Nephron progenitor cell (in vitro differentiated cells): ENCODE data around the gene CSN1S1.

Source experiments
- DNase-seq: peaks from one replicate; pipeline ENCODE4 v3.0.0; 2021
- H3K27ac Mint-ChIP-seq: 2 replicates; pipeline ENCODE4 v1.8.0; 2021; ENCODE audit warnings: mild to moderate bottlenecking, moderate library complexity, mixed read lengths
- H3K27me3 Mint-ChIP-seq: 2 replicates; pipeline ENCODE4 v1.8.0; 2021; ENCODE audit warnings: mild to moderate bottlenecking, low read depth, mixed read lengths; ENCODE audit not compliant: poor library complexity
- H3K36me3 Mint-ChIP-seq: 2 replicates; pipeline ENCODE4 v1.8.0; 2021; ENCODE audit warnings: low read depth, mixed read lengths
- H3K4me1 Mint-ChIP-seq: 2 replicates; pipeline ENCODE4 v1.8.0; 2021; ENCODE audit warnings: mixed read lengths
- H3K4me3 Mint-ChIP-seq: 2 replicates; pipeline ENCODE4 v1.8.0; 2021; ENCODE audit warnings: mild to moderate bottlenecking, moderate library complexity, mixed read lengths
- H3K9me3 Mint-ChIP-seq: 2 replicates; pipeline ENCODE4 v1.8.0; 2021; ENCODE audit warnings: mild to moderate bottlenecking, moderate library complexity, mixed read lengths
- TF ChIP-seq, protein P1 (sequence below): fragments of 200-600 bp; sonication (generic); IDR thresholded peaks from 2 replicates; pipeline ENCODE4 v1.5.0; 2021; ENCODE audit warnings: antibody characterized with exemption

The CSN1S1 gene

DNA sequence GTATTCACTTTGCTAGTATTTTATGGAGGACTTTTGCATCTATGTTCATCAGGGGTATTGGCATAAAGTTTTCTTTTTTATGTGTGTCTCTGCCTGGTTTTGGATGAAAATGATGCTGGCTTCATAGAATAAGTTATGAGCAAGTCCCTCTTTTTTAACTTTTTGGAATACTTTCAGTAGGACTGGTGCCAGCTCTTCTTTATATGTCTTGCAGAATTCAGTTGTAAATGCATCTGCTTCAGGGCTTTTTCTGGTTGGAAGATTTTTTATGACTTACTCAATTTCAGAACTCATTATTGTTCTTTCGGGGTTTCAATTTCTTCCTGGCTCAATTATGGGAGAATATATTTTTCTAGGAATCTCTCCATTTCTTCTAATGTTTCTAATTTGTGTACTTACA is 43.8 kb downstream of the CSN1S1 start:
- TF ChIP-seq, protein P1, sequence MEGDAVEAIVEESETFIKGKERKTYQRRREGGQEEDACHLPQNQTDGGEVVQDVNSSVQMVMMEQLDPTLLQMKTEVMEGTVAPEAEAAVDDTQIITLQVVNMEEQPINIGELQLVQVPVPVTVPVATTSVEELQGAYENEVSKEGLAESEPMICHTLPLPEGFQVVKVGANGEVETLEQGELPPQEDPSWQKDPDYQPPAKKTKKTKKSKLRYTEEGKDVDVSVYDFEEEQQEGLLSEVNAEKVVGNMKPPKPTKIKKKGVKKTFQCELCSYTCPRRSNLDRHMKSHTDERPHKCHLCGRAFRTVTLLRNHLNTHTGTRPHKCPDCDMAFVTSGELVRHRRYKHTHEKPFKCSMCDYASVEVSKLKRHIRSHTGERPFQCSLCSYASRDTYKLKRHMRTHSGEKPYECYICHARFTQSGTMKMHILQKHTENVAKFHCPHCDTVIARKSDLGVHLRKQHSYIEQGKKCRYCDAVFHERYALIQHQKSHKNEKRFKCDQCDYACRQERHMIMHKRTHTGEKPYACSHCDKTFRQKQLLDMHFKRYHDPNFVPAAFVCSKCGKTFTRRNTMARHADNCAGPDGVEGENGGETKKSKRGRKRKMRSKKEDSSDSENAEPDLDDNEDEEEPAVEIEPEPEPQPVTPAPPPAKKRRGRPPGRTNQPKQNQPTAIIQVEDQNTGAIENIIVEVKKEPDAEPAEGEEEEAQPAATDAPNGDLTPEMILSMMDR: no peak
- Mint-ChIP-seq H3K9me3 (no peaks in the 10 kb centered on the region), H3K27ac (no peak overlapping the region), H3K4me3 (no peak overlapping the region), H3K4me1 (peaks cover 6% of the 10 kb centered on the region), H3K36me3 (no peaks in the 10 kb centered on the region), H3K27me3 (no peaks in the 10 kb centered on the region)
- no peak for DNase-seq

DNA sequence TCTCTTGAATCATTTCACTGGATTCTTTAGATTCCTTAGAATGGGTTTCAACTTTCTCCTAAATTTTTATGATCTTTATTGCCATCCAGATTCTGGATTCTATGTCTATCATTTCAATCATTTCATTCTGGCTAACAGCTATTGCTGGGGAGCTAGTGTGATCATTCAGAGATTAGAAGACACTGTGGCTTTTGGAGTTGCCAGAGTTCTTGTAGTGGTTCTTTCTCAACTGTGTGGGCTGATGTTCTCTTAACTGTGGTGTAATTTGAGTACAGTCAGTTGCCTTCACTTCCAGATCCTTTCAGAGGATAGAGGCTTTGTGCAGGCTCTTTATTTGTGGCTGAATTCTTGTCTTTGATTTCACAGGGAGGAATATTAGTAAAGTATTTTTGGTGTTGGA is 46.7 kb downstream of the CSN1S1 start:
- Mint-ChIP-seq H3K27ac (peak overlapping the region; percentile 4), H3K4me1 (peaks cover 6% of the 10 kb centered on the region), H3K36me3 (no peaks in the 10 kb centered on the region), H3K9me3 (no peaks in the 10 kb centered on the region), H3K4me3 (no peak overlapping the region), H3K27me3 (no peaks in the 10 kb centered on the region)
- TF ChIP-seq, protein P1: no peak
- no peak for DNase-seq

DNA sequence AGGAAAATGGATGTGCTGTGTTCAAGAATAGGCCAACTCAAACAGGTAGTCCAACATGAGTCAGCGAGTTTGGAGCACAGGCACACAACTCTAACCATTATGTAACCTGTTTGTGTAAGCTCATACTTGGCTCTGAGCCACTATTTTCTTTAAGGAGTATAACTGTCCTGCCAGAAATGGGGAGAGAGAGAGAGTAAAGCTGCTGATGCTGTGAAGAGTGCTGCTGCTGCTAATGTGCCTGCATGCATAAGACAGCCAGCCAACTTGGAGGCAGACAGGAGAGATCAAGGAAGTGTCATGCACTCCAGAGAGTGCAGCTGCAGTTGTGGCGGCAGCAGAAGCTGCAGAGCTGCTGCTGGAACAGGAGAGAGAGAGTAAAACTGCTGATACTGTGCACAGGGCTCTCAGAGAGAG is 53.2 kb downstream of the CSN1S1 start:
- H3K27me3 Mint-ChIP-seq: no peaks in the 10 kb centered on the region
- H3K4me3 Mint-ChIP-seq: no peak overlapping the region
- no peaks in the 10 kb centered on the region for H3K36me3 Mint-ChIP-seq
- no peak overlapping the region for H3K27ac Mint-ChIP-seq
- TF ChIP-seq, protein P1: no peak
- no peak for DNase-seq
- no peaks in the 10 kb centered on the region for H3K9me3 Mint-ChIP-seq
- no peaks in the 10 kb centered on the region for H3K4me1 Mint-ChIP-seq

DNA sequence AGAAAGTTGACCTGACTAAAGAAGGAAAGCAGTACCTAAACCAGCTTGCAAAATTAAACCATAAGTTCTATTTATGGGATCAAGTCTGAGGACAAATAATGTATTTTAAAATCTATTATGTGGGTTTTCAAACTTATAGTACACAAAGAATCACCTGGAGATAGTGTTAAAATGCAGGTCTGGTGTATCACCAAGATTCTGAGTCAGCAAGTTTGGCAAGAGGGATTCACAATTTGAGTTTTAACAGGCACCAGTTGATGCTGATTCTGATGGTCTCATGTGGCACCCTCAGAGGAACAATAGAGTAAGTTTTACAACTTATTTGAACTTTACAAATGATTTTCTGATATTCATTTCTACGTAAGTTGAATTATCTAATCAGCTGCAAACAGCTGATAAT is 55.8 kb downstream of the CSN1S1 start:
- H3K27ac Mint-ChIP-seq: no peak overlapping the region
- TF ChIP-seq, protein P1: no peak
- H3K4me1 Mint-ChIP-seq: no peaks in the 10 kb centered on the region
- no peaks in the 10 kb centered on the region for H3K9me3 Mint-ChIP-seq
- no peak overlapping the region for H3K4me3 Mint-ChIP-seq
- H3K27me3 Mint-ChIP-seq: no peaks in the 10 kb centered on the region
- H3K36me3 Mint-ChIP-seq: no peaks in the 10 kb centered on the region
- no peak for DNase-seq

DNA sequence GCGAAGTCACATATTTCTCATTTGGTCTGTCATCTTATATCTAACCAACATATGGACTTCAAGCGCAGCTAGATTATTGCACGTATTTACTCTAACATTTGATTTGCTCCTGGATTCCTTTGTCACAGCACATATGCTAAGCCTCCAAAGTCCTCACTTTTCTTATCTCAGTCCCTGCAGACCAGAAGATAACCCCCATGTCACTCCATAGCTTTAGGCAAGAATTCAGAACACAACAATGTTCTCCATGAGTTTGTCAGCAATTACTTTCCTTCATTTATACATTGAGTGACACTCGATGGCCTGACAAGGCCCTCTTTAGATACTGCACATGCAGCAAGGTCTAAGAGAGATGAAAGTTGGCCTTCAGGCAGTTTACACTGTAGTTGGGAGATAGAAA is 60.1 kb downstream of the CSN1S1 start:
- Mint-ChIP-seq H3K4me3 (no peak overlapping the region), H3K9me3 (no peaks in the 10 kb centered on the region), H3K36me3 (no peaks in the 10 kb centered on the region), H3K27me3 (no peaks in the 10 kb centered on the region), H3K27ac (no peak overlapping the region), H3K4me1 (no peaks in the 10 kb centered on the region)
- TF ChIP-seq, protein P1: no peak
- DNase-seq: no peak

DNA sequence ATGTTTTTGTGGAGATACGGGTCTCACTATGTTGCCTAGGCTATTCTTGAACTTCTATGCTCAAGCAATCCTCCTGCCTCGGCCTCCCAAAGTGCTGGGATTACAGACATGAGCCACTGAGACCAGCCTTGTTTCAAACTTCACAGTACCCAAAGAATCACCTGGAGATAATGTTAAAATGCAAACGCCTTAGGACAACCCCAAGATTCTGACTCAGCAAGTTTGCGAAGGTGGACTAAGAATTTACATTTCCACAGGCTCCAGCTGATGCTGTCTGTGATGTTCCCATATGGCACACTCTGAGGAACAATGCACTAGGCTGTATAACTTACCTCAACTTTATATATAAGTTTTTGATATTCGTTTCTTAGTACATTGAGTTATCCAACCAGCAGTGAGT is 63.9 kb downstream of the CSN1S1 start:
- no peaks in the 10 kb centered on the region for H3K36me3 Mint-ChIP-seq
- H3K4me1 Mint-ChIP-seq: no peaks in the 10 kb centered on the region
- no peak for DNase-seq
- H3K4me3 Mint-ChIP-seq: no peak overlapping the region
- no peak overlapping the region for H3K27ac Mint-ChIP-seq
- no peaks in the 10 kb centered on the region for H3K27me3 Mint-ChIP-seq
- TF ChIP-seq, protein P1: no peak
- no peaks in the 10 kb centered on the region for H3K9me3 Mint-ChIP-seq
